Hypothalamus (tissue), 51 donors: ENCODE data around the gene NFS1.
"Not testable (repeated sequence)": the region's sequence is repeated elsewhere in the genome, so short reads cannot be mapped to it uniquely, and the experiment has no call there.

Experiments used
- DNase-seq, 51 donors: peaks; one replicate each; lab custom pipeline; 2025; lab: John Stamatoyannopoulos, UW

The NFS1 gene

DNA sequence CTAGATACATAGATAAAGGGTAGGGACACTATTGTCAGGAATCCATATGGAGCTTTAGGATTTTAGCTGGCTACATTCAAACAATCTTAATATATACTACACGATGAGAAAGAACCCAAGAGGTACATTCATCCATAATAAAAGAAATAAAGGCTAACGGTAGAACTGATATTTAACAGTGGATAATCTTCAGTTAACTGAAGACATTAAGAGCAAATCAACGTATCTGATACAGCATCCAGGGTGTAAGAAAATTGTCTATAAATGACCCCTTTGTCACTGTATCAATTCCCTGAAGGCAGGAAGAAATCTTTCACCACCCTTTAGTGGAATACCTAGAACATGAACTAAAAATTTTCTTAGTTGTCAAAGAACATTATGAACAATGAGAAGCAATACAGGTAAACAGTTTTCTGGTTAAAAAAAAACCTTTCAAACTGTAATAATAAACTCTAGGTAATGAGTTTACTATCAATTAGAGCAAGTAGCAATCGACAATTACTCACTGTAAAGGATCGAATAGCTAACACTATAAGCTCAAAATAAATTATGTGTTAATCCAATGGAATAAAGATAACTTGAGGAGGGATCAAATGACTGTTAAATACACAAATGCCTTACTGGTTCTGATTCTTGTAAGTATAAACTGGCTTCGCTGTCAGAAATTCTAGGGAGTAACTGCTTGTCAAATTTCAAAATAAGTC lies 11.9 kb upstream of the NFS1 start:
- no peak for DNase-seq

DNA sequence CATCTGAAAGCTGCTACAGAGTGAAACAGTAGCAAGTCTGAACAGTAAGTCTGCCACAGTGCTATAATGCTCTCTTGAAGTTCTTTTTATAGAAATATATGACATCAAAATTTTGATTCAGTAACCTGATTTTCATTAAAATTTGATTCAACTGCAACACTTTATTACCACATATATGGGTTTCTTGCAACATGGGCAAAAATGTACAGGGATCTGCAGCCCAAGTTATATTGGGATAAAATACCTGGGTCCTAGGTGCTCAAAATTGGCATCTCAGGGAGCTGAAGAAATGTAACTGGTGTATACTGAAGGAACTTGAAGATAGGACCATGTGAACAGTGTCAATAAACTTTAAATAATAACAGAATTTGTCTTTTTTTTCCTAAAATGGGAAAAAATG lies 10.9 kb upstream of the NFS1 start:
- DNase-seq: no peak

DNA sequence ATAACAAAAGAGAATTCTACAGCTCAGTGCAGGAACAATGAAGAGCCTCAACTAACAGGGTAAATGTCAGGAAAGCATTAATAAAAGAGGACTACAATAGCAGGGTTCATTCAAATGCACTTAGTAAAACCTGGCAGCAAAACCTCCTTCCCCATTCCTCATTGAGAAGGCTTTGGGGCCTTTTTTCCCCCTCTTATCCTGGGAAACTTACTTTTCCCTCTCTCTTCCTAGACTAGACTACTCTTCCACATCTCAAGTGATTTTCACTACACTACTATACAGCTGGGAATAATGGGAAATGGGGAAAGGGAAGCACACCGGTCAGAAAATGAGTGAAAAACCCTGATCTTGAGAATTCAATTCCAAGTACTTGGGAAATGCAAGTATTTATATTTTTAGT lies 10.1 kb upstream of the NFS1 start:
- no peak for DNase-seq

DNA sequence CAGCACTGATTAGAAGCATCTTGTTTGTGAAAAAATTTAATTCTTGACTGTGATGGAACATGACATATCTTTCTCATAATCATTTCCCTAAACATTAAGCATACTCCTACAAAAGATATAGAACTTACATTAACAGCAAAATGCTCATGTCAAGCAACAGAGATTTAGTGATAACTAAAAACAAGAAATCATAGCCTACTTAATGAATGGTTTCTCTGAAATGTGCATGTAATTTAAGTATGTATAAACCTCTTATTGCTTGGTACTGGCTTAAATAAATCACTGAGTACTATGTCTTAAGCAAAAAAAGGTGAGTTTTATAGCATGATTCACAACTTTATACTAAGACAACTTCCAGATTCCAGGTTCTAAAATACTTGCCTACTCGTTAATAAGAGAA lies 9.3 kb upstream of the NFS1 start:
- DNase-seq: no peak

DNA sequence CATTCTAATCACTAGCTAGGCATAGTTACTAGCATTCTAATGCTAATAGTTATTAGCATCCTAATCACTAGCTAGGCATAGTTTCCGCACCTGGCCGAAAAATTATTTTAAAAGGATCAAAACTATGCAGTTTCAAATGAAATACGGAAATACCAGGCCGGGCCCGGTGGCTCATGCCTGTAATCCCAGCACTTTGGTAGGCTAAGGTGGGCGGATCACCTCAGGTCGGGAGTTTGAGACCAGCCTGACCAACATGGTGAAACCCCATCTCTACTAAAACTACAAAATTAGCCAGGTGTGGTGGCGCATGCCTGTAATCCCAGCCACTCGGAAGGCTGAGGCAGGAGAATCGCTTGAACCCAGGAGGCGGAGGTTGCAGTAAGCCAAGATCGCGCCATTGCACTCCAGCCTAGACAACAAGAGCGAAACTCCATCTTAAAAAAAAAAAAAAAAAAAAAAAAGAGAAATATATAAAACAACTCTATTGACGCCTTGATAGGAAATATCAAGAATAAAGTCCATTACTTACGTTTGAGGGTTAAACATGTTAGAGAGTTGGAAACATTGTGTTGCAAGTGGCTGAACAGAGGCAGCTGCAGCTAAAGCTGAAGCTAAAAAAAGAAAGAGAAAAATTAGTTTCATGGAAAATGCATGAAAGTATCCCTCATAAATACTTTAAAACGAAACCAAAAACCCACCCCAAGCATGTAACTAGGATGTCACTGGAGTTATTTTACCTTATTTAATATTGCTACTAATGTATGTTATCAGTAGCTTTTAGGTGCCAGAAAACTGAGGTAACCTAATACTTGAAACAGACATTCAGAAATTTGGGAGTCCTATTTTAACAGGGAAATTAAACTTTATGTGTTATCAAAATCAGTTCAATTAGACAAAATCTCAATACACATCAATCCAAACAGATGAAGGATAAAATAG lies 7.7 kb upstream of the NFS1 start:
- not testable (repeated sequence) for DNase-seq

DNA sequence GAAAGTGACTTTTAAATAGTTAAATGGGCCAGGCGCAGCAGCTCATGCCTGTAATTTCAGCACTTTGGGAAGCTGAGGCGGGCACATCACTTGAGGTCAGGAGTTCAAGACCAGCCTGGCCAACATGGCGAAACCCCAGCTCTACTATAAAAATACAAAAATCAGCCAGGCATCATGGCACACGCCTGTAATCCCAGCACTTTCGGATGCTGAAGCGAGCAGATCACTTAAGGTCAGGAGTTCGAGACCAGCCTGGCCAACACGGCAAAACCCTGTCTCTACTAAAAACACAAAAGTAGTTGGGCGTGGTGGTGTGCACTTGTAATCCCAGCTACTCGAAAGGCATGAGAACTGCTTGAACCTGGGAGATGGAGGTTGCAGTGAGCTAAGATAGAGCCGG lies 6.7 kb upstream of the NFS1 start:
- DNase-seq: not testable (repeated sequence)

DNA sequence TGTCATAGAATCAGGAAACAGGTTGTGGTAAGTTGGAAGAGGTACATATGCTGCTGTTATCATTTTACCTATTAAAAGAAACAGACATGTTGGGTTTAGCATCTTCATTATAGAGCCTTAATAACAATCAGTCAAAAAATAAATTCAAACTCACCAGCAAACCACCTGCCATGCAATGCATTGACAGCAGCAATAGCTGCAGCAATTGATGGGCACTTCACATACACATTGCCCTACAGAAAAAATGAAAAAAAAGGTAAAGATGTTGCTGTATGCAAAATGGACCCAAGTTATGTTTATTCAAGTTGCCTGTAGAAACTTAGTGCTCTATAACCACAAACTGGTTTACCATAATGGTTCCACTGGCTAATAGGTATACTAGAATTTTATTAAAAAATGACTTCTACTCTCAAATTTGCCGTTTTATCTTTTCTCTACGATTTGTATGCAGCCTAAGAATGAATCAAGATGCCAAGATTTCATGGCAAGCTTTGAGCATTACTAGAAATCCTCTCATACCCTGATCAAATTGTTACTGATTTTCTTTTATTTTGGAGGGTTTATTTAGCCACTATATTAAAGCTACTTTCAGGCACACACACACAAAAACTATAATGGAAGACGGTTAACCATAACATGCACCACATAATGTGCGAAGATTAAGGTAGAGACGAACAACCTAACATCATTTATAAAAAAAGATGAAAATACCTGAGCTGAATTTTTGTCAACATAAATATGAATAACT lies 5.5 kb upstream of the NFS1 start:
- no peak for DNase-seq

DNA sequence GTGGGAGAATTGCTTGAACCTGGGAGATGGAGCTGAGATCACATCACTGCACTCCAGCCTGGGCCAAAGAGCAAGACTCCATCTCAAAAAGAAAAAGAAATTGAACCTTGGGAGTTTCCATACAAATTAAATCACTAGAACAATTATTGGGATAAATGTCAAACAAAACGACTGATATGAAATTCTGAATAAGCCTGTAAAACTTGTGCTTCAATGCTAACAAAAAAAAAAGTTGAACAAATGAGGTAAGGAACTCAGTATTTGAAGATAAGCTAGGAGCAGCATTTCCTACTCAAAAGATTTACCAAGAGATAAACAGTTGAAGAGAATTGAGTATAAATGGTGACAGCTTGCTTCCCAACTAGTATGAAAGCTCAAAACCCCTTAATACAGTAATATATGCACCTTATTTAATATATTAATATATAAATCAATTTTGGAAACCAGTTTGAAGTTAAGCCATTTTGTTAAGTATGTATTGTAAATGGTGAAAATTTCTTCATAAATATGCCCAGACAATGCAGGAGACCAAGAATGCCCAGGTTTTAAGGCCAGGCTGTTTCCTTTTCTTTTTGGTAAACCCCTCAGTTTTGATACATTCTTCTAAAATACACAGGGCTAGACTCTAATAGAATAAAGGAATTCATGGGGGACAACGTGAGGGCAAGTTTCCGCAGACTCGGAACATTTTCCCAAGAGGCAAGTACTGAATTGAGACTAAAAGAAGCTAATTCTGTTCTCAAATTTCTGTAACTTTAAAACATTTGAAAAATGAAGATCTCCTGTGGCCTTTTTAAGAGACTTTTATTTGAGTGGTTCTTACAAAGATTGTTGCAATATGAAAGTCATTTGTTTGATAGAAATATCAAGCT lies 3.9 kb upstream of the NFS1 start:
- no peak for DNase-seq

DNA sequence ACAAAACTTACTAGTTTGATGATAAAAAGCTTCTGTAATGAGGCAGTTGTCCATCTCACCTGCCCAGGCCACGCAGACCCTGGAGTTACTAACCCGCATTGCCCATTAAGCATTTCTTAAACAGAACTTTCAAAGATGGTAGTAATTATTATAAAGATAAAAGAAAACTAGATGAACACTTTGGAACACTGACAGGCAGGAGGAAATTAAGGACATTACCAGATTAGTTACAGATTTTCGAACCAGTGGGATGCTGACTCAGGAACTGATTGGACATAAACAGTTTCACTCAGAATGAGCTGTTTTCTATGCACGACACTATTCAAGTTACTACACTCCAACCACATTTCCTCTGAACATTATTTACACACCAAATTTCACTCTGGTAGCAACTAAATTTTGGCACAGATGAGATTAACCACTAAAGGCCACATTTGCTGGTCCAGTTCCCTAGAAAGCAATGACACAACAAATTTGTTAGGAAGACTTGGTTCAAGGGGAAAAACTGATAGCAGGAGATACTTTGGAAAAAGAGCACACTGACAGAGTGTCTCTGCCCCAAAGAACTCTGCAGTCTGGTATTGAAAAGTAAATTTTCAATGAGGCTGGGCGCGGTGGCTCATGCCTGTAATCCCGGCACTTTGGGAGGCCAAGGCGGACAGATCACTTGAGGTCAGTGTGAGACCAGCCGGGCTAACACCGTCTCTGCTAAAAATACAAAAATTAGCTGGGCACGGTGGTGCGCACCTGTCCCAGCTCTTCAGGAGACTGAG lies 3.1 kb upstream of the NFS1 start:
- no peak for DNase-seq

DNA sequence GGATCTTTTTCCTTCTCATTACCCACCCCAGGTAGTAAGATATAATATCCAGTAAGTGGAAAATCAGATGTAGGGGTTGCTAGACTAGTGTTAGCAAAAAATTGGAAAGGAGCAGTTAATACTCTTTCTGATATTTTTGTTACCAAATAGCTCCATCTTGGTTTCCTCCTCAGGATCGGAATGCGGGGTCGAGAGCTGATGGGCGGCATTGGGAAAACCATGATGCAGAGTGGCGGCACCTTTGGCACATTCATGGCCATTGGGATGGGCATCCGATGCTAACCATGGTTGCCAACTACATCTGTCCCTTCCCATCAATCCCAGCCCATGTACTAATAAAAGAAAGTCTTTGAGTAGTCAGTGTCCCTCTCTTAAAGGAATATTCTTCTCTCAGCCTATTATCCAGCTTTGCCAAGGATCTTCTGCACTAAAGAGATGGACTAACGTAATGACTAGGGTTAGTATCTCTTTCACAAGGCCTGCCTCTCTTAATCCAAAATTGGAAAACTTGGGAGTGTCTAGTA lies 1.5 kb upstream of the NFS1 start:
- no peak for DNase-seq

DNA sequence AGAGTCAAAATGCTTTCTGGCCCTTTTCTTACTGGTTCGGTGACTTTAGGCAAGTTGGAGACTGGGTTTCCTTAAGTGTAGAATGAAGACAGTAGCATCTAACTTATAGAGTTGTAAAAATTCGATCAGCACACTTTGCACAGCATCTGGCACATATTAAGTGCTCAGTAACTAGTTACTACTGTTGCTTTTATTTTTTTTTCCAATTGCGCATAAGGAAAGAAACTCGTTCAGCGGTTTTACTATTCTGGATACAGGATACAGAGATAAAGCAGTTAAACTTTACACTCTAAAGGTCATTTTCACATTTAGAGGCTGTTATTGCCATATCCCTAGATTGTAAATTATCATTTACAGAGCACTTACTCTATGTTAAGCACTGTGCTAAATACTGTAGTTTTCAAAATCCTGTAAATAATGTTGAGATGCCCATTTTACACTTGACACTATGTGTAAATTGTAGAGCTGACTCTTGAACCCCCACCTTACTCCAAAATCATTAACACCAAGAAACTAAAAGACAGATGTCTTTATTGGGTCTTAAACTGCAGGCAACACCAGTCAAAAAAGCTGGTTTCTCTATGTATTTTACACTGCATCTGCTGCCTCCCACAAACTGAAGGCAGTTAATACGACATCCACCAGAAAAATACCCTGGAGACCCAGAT lies 939 bp upstream of the NFS1 start:
- no peak for DNase-seq

DNA sequence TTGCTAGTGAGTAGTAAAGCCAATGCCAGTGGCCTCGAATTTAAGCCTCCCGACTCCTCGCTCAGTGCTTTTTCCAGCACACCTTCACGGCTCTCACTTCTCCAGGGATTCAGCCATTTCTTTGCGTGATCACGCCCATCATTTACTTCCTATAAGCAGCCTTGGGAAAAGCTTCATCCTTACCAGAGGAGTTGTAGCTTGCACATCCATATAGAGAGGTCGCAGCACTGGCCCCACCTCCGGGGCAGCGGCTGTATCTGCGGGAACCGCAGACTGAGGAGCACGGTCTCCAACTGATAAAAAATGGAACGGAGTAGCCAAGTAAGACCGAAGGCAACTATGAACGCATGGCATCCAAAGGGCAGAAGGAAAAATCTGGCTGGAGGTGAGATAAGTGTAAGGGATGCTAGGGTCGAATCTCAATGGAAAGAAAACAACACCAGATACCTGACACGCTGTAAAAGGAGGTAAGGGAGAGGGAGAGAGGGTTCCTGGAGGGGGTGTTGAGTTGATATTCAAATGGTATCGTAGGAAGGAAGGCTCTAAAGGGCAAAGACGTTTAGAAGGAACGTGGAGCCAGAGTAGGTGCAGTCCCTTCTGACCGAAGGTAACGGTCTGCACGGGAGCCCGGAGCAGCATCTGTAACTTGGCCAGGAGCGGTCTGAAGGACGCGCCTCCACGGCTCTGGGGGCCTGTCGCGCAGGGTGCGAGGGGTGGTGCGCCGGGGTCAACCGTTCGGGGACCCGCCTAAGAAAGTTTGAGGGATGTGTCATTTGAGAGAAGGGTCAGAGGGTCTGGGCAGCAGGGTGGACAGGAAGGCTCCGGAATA lies 640 bp downstream of the NFS1 start:
- DNase-seq: peak in 11 of 51 donors; percentile 1 to 76 (median 25)

DNA sequence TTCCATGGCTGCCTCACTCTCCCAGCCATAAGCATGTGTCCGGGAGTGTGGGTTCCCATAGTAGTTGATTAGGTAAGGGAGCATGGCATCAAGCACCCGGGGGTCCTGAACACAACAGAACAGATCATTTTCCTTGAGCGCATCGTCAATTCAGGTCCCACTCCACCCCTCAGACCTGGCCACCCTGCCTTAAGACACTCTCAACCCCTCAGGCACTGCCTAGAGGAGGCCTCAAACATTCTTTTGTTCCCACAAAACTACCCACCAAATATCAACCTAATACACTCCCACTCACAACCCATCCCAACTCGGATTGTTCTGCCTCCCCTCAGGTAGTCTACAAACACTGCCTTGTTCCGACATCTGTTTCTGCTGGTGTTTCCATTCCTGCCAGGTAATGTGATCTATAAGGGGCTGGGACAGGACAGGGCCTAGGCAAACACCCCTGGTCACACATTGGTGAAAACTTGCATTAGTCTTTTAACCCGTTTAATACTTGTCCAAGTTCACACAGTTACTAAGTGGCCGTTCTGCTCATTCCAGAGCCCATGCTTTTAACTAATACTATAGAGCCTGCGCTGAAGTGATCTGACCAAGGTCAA lies 1.4 kb downstream of the NFS1 start:
- no peak for DNase-seq

DNA sequence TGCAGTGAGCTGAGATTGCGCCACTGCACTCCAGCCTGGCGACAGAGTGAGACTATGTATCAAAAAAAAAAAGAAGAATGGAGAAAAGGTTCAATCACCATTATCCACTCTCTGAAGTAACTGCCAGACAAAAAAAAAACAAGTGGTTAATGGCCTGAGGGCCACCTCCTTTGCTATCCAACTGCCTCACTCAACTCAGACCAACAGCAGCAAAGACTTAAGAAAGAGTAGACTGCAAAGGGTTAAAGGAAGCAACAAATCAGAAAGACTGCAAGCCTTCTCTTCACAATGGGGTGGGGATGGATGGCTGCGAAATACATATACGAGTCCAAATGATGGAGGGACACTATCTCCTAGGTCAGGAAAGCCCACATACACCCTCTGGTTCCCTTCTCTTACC lies 3.2 kb downstream of the NFS1 start:
- DNase-seq: no peak

DNA sequence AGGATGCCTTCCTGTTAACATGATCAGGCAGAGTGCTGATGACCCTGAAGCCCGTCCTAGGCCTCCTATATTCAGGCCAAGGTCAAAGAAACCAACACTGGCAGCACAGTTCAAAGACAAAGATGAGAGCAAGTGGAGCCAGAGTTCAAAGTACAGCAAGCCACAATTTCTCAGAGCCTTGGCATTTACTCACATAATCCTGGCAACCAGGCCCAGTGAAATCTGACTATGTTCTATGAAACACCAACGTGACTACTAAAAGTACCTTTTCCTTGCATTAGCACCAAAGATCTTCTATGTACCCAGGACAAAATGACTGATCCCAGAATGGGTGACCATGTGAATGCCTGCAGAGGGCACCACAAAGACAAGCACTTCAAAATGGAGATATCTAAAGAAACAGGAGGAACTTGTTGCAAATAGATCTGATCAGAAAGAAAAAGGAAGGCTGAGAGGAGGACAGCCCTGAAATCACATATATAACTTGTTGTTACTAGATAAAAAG lies 3.9 kb downstream of the NFS1 start:
- DNase-seq: no peak

DNA sequence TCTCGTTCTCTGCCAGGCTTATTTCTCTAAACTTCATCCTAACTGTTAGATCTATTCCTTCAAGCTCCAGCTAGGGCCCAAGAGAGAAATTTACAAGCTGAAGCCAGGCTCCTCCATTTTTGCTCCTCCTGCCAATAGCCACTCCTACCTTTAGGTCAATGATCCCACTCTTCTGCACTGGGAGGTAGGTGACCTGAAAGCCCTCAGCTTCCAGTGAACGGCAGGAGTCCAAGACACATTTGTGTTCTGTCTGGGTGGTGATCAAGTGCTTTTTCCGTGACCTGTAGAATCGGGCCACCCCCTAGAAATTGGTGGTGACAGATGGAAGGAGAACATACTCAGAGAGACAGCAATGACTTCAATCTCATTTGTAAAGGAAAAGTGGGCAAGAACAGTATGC lies 8.9 kb downstream of the NFS1 start:
- no peak for DNase-seq

DNA sequence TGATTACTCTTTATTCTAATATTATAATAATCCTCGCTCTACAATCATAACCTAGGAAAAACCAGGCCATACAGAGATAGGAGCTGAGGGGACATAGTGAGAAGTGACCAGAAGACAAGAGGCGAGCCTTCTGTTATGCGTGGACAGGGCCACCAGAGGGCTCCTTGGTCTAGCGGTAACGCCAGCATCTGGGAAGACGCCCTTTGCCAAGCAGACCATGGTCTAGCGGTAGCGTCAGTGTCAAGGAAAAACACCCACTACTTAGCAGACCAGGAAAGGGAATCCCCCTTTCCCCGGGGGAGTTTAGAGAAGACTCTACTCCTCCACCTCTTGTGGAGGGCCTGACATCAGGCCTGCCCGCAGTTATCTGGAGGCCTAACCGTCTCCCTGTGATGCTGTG lies 12.3 kb downstream of the NFS1 start:
- peak in 1 of 51 donors; percentile 10 for DNase-seq
